Adrenal gland (tissue), 12 donors: ENCODE data around the gene NEGR1. TPM values are rescaled to one million over a fixed set of nuclear protein-coding genes. Genes with fewer than 3 reads are reported as not detected.

Experiments used
- DNase-seq, 7 donors: peaks; one replicate each; pipeline ENCODE4 v3.0.0-alpha.2; 2019 to 2020
- H3K27ac ChIP-seq, 5 donors: fragments of 200-600 bp; sonication (generic) in 4 of 5; 1 replicate in 3 of 5; 2 replicates in 2 of 5; pipeline versions ENCODE4 v1.5.1 to v1.8.0; 2016 to 2020; ENCODE audit warnings: mild to moderate bottlenecking in 1 of 5
- H3K27me3 ChIP-seq: fragments of 200-600 bp; 2 replicates; pipeline ENCODE4 v1.8.0; 2021
- H3K36me3 ChIP-seq, 2 donors: fragments of 200-600 bp; replicated peaks in 1 of 2; 1 replicate in 1 of 2; 2 replicates in 1 of 2; pipeline versions ENCODE4 v1.5.1 to v1.8.0; 2018 to 2022
- H3K4me1 ChIP-seq, 2 donors: fragments of 200-600 bp; replicated peaks in 1 of 2; 1 replicate in 1 of 2; 2 replicates in 1 of 2; pipeline versions ENCODE4 v1.5.1 to v1.8.0; 2018 to 2021
- H3K4me3 ChIP-seq, 4 donors: fragments of 200-600 bp; sonication (generic) in 3 of 4; one replicate each; pipeline ENCODE4 v1.5.1; 2016 to 2018
- H3K9me3 ChIP-seq, 3 donors: fragments of 200-600 bp; sonication (generic) in 1 of 3; replicated peaks in 1 of 3; 1 replicate in 2 of 3; 2 replicates in 1 of 3; pipeline versions ENCODE4 v1.5.1 to v1.8.0; 2016 to 2021
- CTCF ChIP-seq, 6 experiments: fragments of 450-650 bp in 4 of 6; fragments of 200-600 bp in 2 of 6; sonication (generic) in 1 of 6; IDR thresholded peaks; 1 replicate in 5 of 6; 2 replicates in 1 of 6; pipeline versions ENCODE4 v1.5.1 to v1.8.0; 2016 to 2021; ENCODE audit warnings: antibody characterized with exemption in 6 of 6, mild to moderate bottlenecking in 2 of 6, moderate library complexity in 1 of 6
- POLR2A ChIP-seq, 2 donors: fragments of 450-650 bp; IDR thresholded peaks; one replicate each; pipeline ENCODE4 v1.6.1; 2017; ENCODE audit warnings: antibody characterized with exemption in 2 of 2, mild to moderate bottlenecking in 2 of 2, moderate library complexity in 1 of 2
- WGBS, 4 donors: extraction: QIAGEN DNeasy Blood & Tissue Kit in 2 of 4; methylation state at CpG; one replicate each; pipeline versions ENCODE4 v1.1.5 to v1.1.7; 2013 to 2017; 5-methylcytosine and 5-hydroxymethylcytosine counted together
- intact Hi-C, 2 donors: fragments of 100-400 bp; cut with DNase I; formaldehyde crosslinking; loops; one replicate each; pipeline versions ENCODE4 v1.14.1 to v1.15.0; 2022 to 2023
- polyA plus RNA-seq, 3 donors: library from polyadenylated mRNA; stranded (reverse); fragments of 200-250 nt in 2 of 3; fragments of 350-450 nt in 1 of 3; fragmentation: Illumina TruSeq in 1 of 3; extraction: RNeasy Lipid Tissue Mini Kit (QIAGEN cat#74804) in 1 of 3; gene quantifications; one replicate each; pipeline ENCODE4 v1.2.3, GENCODE V29; 2013 to 2014
- total RNA-seq, 9 donors: library from RNA; depleted of rRNA in 4 of 9; stranded (reverse); fragments of >200 nt in 4 of 9; fragments of 120-200 nt in 1 of 9; fragmentation: NEBNext Ultra II Directional in 1 of 9; extraction: Animal tissue kit (Norgen Biotek cat#: 25700) in 1 of 9; gene quantifications; one replicate each; pipeline versions ENCODE4 v1.1.0 to v1.2.4, GENCODE V29; 2013 to 2023
- donor health status: healthy with polysubstance abuse.
- donor health status: Bipolar disorder and iron deficiency.
- donor health status: DM: yes; HTN: yes; CAD: no.
- donor health status: DM: no; HTN: no; CAD: no.
- donor health status: DM: no; HTN: no; CAD: no.
- donor health status: DM: yes; HTN: yes; CAD: no.

The NEGR1 gene
- total and polyA plus RNA-seq, 12 donors, result 1.1 to 7.4 (median 4.0) TPM

DNA sequence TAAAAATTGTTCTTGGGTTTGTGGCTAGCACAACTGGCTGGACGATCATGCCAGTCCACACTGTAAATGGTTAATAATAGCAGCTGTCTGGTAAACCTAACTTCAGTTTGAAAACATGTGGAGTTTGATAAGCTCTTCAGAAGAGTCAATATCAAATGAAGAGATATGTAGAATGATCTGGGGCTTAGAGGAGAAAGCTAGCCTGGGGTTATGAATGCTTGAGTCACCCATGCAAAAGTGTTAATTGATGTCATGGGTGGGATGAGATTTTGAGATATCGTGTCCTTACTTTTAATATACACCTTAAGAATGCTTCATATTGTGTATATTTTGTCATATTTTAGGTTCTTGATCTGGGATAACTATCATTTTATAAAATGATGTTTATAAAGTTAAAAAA, 646.8 kb downstream of the NEGR1 start:
- no peak overlapping the region for H3K4me3 ChIP-seq
- H3K36me3 ChIP-seq, result no peaks in the 10 kb centered on the region
- TF ChIP-seq CTCF (IDR thresholded peaks at IDR 0.05) (no peak), POLR2A (IDR thresholded peaks at IDR 0.05) (no peak)
- intact Hi-C loops, result no loop called here
- DNase-seq, result no peak
- 75 to 85% (median 76%) methylated on average over 2 of the region's 2 CpGs for WGBS, 4 donors
- H3K27ac ChIP-seq, result no peak overlapping the region
- H3K9me3 ChIP-seq, result no peaks in the 10 kb centered on the region
- H3K27me3 ChIP-seq, result no peaks in the 10 kb centered on the region
- H3K4me1 ChIP-seq, result no peaks in the 10 kb centered on the region

- intact Hi-C loops, result no loop called here
Measured at GRCh38 chr1:71634159-71634558, 648.2 kb downstream of the NEGR1 start.

DNA sequence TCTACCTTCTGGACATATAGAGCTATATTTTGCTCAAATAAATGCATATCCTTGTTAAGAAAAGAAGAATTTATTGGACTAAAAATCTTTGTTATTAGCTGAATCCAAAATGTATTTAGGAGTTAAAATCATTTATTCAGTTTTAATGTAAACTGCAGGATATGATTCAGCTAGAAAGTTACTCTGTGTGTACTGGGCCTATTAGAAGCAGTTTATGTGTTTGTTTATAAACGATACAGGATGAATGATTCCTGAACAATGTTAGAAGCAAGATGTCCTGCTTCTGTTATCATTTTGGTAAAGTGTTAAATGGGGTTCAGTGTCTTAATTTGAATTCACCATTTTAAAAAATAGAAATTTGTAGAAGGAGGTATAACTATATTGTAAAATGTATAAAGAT, 652.3 kb downstream of the NEGR1 start:
- 78 to 94% (median 90%) methylated on average over 1 of the region's 1 CpG for WGBS, 4 donors
- no peaks in the 10 kb centered on the region for H3K36me3 ChIP-seq
- DNase-seq, result no peak
- intact Hi-C loops, result no loop called here
- TF ChIP-seq POLR2A (IDR thresholded peaks at IDR 0.05), result no peak
- no peak for TF ChIP-seq CTCF (IDR thresholded peaks at IDR 0.05)
- H3K27ac ChIP-seq, result no peak overlapping the region
- H3K27me3 ChIP-seq, result no peaks in the 10 kb centered on the region
- no peak overlapping the region for H3K4me3 ChIP-seq
- H3K4me1 ChIP-seq, result no peaks in the 10 kb centered on the region
- H3K9me3 ChIP-seq, result no peaks in the 10 kb centered on the region

More at GRCh38 chr1:71634159-71634558, 648.2 kb downstream of the NEGR1 start:
- Histone ChIP-seq H3K27ac (no peak overlapping the region), H3K36me3 (no peaks in the 10 kb centered on the region), H3K9me3 (no peaks in the 10 kb centered on the region), H3K4me1 (no peaks in the 10 kb centered on the region), H3K27me3 (no peaks in the 10 kb centered on the region), H3K4me3 (no peak overlapping the region)
- no peak for DNase-seq
- no peak for TF ChIP-seq POLR2A (IDR thresholded peaks at IDR 0.05)

- no peaks in the 10 kb centered on the region for H3K9me3 ChIP-seq
- TF ChIP-seq POLR2A (IDR thresholded peaks at IDR 0.05), result no peak
- TF ChIP-seq CTCF (IDR thresholded peaks at IDR 0.05), result no peak
- no peaks in the 10 kb centered on the region for H3K4me1 ChIP-seq
- intact Hi-C loops, result no loop called here
- H3K36me3 ChIP-seq, result no peaks in the 10 kb centered on the region
- no peaks in the 10 kb centered on the region for H3K27me3 ChIP-seq
- H3K27ac ChIP-seq, result no peak overlapping the region
- H3K4me3 ChIP-seq, result no peak overlapping the region
- DNase-seq, result no peak
Measured at GRCh38 chr1:71625004-71625403, 657.3 kb downstream of the NEGR1 start.

DNA sequence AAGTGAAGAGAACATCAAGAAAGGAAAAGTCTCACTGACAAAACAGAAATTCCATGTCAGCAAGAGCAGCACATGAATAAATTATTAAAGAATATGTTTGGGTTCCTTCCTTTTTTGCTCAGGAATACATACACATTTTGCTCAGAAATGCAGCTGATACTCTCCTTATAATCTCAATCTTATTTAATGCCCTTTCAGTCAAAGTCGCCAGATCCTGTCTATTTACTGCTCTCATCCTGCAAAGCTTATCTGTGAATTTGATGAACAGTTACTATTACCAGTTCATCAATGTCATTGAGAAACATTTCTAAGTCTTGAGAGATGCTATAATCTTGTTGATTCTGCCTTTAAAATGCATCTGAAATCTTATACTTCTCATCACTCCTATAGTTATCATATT, 658.5 kb downstream of the NEGR1 start:
- Histone ChIP-seq H3K9me3 (no peaks in the 10 kb centered on the region), H3K4me3 (no peak overlapping the region), H3K4me1 (no peaks in the 10 kb centered on the region), H3K36me3 (no peaks in the 10 kb centered on the region), H3K27me3 (no peaks in the 10 kb centered on the region), H3K27ac (no peak overlapping the region)
- DNase-seq, result no peak
- no peak for TF ChIP-seq CTCF (IDR thresholded peaks at IDR 0.05)
- 71 to 91% (median 80%) methylated on average over 1 of the region's 1 CpG for WGBS, 4 donors
- intact Hi-C loops, result no loop called here
